ENCODE results near the gene EFCAB11.
A peak's percentile ranks its signal among the peaks of the same experiment; 100 is the strongest.
"Not testable (repeated sequence)": the region's sequence is repeated elsewhere in the genome, so short reads cannot be mapped to it uniquely, and the experiment has no call there.

EFCAB11 gene

DNA sequence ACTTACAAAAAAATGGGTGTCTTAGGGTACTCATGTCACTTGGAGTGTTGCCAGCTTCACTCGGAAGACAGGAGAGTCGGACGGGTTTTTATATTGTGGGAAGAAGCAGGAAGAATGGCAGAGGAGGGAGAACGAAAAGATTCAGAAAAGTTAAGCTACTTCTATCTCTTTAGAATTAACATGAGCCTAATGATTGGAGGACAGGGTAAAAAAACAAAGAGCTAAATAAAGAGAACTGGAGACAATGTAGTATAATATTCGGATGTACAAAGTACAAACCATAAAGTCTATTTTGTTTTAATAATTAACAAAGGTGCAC is 43.9 kb downstream of the EFCAB11 start:
- no peak for DNase-seq

DNA sequence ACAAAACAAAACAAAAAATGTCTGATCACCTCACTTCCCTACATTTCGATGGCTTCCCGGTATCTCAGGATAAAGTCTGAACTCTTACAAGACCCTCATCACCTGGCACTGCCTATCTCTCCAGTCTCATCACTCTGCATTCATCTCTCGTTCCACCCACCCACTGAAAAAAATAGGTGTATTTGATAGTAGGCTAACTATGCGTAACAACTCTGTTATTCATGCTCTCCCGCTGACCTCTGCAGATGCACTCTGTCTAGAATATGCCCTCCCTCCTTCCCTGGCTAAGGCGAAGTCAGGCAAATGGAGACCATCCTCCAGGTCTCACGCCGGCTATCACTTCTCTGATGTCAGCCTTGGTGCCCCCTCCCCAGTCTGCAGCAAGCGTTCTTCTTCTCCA is 44.9 kb downstream of the EFCAB11 start:
- DNase-seq: no peak

DNA sequence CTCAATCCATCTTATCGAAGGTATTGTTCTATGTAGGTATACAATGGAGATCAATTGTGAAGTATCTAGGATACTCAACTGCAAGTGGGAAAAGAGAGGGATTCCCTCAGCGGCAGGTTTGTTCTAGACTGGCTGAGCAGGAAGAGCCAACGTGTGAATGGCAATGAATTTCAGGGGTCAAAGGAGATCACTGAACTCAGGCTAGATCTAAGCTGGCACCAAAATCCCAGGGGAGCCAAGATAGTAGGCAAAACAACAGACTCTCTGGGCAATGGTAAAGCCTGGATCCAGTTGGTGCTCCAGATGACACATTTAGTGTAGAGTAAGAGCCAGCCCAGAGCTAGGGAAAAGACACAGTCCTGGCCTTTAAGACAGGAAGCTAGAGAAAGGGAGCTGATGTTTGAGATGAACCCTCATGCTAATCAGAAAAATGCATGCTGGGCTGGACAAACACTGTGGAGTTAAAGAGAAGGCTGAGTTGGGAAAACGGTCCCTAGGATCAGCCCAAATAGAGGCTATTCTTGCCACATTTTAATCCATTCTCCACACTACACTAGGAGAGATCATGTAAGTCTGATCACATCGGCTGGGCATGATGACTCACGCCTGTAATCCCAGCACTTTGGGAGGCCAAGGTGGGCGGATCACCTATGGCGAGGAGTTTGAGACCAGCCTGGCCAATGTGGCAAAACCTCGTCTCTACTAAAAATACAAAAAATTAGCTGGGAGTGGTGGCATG is 45.6 kb downstream of the EFCAB11 start:
- no peak for DNase-seq

DNA sequence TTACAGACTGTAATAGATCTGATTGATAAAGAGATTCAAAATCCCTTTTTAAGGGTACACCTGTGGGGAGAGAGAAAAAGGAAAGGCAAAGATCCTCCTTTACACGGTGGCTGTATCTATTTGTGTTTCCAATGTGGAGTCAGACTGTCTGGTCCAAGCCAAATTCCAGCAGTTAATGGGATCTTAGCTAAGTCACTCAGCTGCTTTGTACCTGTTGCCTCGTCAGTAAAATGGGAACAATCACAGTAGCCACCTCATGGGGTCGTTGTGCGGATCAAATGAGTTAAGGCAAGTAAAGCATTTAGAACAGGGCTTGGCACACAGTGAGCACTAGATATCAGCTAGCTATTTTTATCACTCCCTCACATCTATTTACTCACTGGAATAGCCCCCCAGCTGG is 46.9 kb downstream of the EFCAB11 start:
- DNase-seq: no peak

DNA sequence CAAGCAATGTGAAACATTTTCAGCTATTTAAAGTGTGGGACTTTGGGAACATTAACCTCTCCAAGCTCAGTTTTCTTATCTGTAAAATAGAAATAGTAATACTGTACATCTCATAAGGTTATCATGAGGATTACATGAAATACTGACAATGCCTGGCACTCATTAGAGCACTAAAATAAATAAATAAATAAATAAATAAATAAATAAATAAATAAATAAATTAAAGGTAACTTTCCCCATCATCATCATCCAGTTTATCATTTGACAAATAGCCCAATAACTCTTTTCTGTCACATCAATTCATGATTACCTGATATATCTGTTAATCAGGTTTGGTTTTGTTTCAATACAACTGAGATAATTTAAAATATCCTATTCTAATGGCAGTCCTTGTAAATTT is 48.5 kb downstream of the EFCAB11 start:
- DNase-seq: no peak

DNA sequence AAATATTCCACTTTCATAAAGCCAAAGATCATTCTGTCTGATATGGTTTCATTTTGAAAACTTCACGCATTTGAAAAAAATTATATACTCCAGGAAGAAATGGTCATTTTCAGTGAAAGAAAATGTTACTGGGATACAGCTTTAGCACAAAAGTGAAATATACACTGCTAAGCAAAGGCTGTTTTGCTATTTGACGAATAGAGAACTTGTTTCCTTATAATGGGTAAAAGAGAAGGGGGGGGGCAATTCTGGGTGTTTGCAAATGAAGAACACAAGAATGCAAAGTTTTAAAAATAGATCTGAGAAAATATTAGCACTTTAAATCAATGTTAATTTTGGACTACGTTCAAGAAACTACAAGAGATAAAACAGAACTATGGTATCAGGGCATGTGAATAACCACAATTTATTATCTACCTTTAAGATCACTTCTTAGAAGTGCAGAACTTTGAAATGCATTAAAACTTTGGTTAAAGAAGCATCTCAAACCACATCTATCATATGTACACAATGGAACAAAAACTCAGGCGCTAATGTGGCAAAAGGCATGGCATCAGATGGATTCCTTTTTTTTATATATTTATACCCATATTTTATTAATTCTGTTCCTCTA is 51.1 kb downstream of the EFCAB11 start:
- no peak for DNase-seq

DNA sequence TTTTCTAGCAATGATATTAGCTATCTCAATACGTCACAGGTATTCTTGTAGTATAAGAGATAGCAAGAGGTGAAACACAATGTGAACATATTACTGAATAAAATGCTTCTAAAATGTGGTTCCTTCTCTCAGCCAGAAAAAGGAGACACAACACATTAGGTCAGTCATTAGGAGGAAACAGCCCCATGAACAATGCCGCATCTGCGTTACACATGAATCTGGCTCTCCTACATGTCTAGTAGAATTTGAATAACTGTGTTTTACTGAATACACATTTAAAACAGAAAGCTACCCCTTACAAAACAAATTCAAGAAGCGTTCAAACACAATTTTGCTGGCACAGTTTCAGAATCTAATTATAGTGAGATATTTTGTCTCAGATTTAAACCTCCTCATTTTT is 51.6 kb downstream of the EFCAB11 start:
- DNase-seq: peak; percentile 70 to 75

DNA sequence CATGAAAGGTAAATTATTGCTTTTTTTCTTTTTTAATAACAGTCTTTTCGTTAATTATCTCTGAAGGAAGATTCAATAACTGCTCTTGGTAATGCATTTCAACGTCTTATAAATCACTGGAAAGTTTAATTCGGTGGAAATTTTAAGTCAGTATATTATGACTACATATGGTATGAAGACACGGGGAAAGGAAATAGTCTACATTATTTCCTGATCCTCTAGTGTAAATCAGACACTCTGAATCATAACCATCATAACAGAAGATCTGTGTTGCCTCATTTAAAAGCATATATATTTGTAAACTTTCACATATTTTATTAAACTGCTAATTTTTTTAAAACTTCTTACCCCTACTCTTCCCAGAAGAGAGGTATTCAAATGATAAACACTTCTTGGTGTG is 53.7 kb downstream of the EFCAB11 start:
- DNase-seq: no peak

DNA sequence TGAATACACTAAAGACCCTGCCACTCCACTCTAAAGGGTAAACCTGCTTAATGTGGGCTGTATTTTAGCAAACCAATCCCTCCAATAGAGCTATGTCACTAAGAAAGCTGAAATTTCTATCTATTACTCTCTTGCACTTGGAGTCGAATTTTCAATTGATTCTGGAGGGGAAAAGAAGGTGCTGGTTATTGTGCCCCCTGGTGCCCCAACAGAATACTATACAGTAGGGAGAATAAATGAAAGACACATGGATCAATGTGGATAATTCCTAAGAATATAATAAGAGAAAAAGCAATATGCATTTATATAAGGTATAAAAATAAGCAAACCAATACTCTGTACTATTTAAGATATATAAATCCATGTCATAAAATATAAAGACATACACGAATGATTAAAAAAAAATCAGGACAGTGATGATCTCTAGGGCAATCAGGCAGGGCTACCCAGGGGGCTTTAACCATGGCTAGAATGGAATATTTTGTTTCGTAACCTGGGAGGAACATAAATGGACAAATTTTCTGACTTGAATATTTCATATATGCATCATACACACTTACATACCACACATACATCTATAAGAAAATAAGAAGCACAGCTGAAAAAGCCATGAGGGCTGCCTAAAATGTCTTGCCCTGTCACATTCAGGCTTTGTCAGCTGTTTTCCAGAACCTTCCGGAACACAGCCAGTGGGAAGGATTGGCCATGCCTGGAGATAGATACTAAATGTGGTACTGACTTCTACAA is 54.4 kb downstream of the EFCAB11 start:
- DNase-seq: peak; percentile 9 to 21

DNA sequence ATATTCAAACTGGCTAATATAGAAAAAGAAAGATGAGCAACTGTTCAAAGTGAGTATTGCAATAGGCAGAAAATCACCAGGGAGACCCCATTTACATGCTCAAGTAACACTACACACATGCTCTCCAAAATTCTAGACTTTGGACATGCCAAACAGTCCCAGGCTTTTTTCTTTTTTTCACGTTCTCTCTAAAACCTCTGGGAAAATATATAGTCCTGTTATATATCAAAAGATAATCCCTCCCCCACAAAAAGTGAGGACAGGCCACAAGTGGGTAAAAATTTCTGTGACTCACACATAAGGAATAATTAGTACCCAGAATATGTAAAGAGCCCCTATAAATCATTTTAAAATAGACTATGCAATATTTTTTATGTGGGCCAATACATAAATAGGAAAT is 55.2 kb downstream of the EFCAB11 start:
- DNase-seq: no peak

DNA sequence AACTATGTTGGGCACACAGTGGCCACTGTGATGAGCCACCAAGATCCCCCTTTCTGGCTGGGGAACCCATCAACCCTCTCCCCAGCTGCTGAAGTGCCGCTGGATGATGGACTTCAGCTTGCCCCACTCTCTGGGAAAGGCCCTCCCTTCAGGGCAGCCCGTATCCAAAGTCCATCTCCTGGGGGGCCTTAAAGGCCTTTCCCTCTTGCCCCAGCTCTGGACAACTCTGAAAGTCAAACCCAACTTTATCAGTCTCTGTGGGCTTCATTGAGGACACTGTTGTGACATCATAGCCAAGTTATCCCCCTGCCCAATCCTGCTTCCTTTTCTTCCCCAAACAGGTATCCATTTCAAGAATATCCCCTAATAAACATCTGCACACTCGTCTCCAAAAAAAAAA is 61.1 kb downstream of the EFCAB11 start:
- DNase-seq: not testable (repeated sequence)

DNA sequence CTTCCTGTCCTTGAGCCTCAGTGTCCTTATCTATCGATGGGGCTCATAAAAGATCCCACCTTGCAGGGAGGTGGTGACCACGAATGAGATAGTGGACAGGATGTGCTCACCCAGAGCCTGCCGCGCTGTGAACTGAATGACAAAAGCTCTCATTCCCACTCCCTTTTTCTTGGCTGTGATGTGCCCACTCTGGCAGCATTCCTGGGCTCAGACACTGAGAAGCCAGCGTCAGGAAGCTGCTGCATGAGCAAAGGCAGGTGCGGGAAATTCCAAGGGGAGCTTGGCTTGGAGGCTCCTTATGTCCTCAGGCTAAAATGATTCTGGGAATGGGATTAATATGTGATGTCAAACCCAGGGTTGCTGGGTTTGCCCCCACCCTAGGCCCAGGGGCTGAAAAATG is 61.6 kb downstream of the EFCAB11 start:
- DNase-seq: no peak

DNA sequence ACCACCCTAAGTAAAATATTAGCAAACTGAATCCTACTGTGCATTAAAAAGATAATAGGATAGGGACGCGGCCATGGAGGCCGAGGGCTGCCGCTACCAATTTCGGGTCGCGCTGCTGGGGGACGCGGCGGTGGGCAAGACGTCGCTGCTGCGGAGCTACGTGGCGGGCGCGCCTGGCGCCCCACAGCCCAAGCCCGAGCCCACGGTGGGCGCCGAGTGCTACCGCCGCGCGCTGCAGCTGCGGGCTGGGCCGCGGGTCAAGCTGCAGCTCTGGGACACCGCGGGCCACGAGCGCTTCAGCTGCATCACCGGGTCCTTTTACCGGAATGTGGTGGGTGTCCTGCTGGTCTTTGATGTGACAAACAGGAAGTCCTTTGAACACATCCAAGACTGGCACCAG is 62.8 kb downstream of the EFCAB11 start:
- DNase-seq: not testable (repeated sequence)

DNA sequence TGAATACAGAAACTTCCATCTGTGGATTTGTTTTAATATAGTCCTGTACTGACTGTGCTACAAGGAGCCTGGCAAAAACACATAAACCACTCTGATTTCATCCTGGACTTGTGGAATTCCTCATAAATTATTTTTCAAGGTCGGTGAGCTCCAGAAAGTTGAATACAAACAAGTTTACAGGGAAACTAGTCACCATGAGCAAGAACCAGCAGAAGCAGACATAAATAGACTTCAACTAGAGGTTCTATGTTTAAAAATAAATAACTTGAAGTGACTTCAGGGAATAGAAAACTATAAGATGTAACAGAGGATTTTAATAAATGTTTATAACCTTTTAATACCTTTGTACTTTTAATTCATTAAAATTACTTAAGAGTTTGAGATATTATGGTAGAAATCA is 63.5 kb downstream of the EFCAB11 start:
- DNase-seq: no peak

DNA sequence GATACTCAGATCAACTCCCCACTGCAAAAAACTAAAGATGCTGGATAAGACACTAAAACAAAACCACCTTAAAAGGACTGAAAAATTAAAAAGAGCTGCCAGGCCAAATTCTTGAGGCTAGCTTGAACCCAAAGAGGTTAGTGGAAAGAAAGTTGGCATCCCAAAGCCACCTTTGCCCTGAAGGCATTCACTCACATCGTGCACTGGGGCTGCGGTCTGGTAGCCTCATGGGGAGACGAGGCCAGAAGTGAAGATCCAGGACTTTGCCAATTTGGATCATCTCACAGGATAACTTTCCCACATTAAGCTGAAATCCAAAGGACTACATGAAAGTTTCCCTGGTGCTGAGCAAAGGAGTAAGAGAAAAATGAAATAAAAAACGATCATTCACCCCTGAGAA is 63.9 kb downstream of the EFCAB11 start:
- no peak for DNase-seq

DNA sequence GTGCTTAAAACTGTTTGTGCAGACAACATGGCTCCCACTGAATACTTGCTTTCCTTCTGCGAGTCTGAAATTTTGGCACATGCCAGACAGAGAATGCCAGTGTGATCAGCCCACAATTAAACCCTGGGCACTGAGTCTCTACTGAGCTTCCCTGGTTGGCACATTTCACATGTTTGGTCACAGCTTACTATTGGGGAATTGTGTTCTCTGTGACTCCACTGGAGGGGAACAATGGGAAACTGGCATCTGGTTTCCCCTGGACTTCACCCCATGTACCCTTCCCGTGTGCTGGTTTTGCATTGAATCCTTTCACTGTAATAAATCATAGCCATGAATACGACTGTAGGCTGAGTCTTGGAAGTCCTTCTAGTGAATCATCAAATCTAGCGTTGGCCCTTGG is 64.9 kb downstream of the EFCAB11 start:
- DNase-seq: no peak

DNA sequence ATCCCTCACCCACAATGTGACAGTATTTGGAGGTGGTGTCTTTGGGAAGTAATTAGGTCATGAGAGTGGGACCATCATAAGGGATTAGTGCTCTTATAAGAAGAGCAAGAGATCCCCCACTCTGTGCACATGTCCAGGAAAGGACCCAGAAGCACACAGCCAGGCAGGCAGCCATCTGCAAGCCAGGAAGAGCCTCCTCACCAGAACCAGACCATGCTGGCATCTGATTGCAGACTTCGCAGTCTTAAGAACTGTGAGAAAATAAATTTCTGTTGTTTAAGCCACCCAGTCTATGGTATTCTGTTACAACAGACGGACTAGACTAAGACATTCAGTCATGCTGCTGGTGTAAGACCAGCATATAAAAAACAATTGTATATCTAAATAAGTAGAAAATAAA is 69.8 kb downstream of the EFCAB11 start:
- DNase-seq: no peak

DNA sequence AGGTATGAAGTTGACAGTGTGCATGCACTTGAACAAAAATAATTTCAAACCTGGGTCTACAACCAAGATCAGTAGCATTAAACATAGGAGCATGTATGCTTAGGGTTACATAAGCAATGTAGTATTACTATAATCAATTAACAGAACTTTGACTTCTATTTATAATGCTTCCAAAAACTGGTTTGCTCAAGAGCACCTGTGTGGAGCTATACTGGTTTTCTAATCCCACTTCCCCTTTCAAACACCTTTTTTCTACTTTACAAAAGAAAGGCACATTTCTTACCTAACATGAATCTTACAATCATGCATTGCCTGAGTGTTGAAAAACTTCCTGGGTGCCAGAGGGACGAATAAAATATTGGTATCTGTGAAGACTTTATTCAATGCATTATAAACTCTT is 72.7 kb downstream of the EFCAB11 start:
- DNase-seq: no peak

DNA sequence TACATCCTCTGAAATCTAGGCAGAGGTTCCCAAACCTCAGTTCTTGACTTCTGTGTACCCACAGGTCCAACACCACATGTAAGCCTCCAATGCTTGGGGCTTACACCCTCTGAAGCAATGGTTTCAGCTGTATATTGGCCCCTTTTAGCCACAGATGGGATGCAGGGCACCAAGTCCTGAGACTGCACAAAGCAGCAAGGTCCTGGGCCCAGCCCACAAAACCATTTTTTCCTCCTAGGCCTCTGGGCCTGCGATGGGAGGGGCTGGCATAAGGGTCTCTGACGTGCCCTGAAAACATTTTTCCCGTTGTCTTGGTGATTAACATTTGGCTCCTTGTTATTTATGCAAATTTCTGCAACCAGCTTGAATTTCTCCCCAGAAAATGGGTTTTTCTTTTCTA is 80.4 kb downstream of the EFCAB11 start:
- DNase-seq: not testable (repeated sequence)

DNA sequence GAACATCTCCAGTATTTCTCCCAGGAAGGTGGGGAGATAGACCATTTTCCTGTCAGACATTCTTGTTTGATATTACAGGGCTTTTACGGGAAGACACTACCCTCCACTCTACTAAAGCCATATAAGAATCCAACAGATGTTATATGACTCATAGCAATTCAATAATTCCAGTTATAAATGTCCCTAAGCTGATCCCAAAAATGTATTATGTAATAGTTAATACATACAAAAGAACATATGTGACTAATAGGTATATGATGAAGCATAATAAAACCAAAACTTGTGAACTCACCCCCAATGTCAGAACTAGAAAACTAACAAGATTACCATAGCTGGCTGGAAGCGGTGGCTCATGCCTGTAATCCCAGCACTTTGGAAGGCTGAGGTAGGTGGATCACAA is 84.2 kb downstream of the EFCAB11 start:
- DNase-seq: no peak

DNA sequence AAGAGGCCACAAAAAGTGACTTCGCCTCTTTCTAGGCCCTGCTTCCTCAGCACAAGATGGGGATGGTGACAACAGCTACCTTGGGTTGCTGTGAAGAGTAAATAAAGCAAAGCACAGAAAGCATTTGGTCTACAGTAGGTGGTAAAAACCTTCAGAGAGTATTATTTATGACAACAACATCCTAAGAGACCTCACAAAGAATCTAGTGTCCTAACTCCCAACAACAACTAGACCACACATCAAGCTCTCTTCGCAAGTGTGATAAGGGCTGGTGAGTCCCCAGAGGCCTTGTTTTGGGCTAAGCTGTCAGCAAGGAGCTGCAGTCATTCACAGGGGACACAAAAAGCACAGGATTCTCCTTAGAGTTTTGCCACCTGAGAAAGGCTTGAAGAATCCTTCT is 84.9 kb downstream of the EFCAB11 start:
- no peak for DNase-seq

DNA sequence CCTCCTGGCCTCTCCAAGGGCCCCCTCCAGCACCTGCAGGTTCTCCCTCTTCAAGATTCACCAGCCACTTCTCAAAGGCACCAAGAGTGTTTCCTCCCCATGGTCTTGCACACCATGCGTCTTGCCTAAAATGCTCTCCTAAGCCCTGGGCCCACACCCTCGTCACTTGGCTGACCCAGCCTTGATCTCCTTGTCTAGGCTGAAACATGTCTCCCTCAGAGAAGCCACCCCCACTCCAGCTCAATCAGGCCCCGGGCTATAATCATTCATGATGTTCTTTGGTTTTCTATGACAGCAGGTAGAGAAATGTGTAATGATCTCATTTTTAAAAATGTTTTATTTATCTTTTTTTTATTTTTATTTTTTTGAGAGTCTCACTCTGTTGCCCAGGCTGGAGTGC is 88.1 kb downstream of the EFCAB11 start:
- no peak for DNase-seq

DNA sequence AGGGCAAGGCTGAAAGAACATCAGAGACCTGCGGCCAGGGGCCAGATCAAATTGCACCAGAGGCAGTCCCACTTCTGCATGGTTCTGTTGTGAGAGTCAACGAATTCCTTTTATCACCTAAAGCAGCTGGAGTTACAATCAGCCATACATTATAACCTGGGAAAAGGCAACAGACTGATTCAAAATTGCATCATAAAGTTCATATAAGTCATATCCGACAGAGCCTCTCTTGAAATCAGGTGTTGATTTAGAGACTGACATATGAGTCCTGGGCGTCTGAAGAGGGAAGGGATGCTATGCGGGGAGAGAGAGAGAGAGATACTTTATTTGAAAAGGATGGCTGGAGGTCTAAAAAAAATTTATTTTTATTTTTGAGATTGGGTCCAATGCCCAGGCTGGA is 89.4 kb downstream of the EFCAB11 start:
- DNase-seq: no peak

DNA sequence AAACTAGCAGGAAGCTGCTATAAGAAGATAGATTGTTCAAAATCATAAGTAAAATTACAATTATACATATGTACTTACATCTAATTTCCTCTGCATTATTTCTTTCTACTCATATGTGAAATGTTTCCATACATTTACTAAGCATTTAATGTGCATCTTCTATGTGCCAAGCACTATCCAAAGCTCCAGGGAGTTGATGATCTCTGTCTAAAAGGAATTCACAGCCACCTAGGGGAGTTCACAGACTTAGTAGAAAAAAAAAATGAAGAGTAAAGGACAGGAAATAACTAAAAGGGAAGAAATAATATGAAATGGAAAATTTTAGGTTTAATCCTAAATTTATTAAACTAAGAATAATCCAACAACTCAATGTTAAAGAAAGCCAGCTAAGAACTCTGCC is 91.7 kb downstream of the EFCAB11 start:
- no peak for DNase-seq

DNA sequence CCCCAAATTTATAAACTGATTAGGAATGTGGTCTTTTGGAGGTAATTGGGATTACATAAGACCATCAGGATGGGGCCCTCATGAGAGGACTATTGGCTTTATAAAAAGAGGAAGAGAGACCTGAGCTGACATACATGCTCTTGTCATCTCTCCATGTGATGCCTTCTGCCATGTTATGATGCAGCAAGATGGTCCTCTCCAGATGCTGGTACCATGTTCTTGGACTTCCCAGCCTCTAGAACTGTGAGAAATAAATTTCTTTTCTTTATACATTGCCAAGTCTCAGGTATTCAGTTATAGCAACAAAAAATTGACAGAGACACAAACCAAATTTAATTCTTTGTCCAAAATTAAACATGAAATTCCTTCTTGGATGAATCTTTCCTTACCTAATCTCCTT is 92.9 kb downstream of the EFCAB11 start:
- no peak for DNase-seq
